A204.1 (cell line): ENCODE results near the gene MAD1L1.

ENCODE experiments used
- FAIRE-seq: peaks from 2 replicates; lab custom pipeline; 2012; peaks lifted over from hg19 to GRCh38; lab: Jason Lieb, UNC

Gene MAD1L1

DNA sequence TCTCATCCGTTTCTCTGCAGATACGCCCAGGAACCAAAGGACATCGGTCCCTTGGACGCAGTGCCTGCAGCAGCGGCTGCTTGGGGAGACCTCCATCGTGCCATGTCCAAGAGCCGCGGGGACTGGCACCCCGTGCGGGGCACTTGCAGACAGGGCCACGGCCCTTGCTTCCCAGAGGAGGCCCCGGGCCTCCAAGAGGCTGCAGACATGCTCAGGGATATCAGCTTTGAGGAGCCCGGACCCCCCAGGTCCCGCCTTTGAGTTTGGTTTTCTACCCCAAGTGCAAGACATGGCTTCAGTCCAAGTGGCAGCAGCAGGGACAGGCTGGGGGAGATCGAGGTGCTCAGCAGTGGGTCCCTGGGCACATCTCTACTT, 283.1 kb downstream of the MAD1L1 start:
- no peak for FAIRE-seq

DNA sequence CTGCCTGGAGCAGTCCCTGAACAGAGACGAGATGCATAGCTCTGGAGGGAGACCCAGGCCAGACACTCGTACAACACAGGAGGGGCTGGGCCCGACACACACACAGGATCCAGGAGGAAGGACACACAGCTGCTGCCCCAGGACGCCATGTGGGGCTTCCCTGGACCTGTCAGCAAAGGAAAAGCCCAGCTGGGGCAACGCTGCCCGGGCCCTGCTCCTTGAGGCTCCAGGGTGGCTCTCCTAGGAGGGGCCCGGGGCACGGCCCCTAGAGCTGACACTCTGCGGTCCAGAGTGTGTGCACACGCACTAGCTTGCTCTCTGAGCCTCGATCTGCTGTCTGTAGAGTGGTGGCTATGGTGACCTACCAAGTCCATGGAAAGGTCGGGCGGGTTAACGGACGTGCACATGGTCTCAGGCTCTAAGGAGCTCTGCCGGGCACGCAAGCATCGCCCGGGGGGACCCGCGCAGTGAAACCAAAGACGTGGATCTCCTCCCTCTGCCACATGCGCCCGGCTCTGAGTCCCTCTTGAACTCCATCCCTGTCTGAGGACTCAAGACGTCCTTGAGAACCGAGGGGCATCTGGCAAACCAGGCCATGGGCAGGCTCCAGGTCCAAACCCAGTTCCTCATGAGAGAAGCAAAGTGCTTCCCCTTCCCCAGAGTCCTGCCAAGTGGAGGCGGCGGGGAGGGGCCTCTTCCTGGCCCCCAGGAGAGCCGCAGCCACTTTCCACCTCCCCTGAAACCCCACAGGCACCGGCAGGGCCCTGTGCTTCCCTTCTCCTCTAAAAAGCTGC, 283.7 kb downstream of the MAD1L1 start:
- no peak for FAIRE-seq

DNA sequence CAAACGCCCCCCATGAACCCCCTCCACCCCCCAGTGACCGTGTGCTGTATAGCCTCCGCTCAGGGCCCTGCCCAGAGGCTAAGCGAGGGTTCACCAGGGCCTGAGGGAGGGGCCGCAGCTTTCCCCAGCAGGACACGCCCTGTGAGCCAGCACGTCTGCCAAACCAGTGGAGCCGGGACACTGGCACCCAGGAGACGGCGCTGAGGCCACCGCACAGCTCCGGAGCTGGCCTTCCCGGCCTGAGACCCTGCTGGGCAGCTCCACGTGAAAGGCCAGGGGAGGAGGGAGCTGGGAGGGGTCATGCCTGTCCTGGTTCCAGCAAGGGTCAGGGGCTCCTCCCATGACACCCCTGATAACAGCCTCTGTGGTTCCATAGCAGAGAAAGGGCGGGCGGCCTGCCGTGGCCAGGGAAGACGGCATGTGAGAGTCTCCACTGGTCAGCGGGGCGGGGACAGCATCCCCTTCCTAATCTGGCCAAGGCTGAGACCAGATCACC, 284.4 kb downstream of the MAD1L1 start:
- FAIRE-seq: no peak

DNA sequence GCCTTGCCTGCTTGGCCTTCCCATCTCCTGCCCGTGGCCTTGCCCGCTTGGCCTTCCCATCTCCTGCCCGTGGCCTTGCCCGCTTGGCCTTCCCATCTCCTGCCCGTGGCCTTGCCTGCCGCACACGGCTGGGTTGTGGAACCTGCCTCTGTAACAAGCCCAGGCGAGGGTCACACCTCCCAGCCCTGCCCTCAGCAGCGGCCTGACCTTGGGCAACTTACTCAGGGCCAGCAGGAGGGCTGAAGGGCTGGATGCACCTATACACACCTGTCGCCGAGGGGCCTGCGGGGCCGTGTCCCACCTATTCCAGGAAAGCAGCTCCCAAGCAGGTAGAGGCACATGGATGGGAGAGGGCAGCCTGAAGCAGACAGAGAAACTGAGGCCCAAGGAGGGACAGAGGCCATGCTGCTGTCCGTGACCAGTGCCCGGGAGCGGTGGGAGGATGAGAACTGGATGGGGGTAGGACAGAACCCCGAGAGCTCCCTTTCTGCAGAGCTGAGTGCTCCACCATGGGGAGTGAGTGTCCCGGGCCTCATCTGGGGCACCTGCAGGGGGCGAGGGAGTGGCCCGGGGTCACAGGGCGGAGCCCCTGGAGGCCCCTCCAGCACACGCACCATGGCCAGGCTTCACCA, 285.0 kb downstream of the MAD1L1 start:
- no peak for FAIRE-seq

DNA sequence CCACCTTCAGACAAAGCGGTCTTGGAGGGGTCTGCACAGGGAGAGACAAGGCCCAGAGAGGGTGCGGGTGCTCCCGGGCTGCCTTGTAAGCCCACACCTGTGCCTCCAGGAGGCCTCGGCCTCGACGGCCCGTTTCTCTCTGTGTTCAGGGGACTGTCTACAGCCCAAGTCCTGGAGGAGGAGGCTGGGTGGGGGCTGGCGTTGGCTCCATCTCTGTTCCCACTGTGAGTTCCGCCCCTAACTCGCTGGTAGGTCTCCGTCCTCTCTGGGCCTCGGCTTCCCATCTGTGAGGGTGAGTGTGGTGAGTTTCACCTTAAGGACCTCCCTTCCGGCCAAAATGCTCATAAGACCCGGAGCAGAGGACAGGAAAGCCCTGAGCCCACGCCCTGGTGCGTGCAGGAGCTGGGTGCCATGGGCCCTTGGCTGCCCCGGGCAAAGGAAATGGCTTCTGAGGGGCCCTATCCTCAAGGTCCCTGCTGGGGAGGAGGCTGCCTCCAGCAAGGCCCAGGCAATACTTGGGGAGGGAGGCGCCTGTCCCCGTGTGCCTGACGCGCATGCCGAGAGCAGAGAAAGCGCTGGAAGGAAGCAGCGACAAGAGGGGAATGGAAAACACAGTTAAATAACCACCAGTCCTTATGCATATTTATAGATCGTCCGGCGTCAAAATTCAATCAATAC, 285.8 kb downstream of the MAD1L1 start:
- FAIRE-seq: no peak

DNA sequence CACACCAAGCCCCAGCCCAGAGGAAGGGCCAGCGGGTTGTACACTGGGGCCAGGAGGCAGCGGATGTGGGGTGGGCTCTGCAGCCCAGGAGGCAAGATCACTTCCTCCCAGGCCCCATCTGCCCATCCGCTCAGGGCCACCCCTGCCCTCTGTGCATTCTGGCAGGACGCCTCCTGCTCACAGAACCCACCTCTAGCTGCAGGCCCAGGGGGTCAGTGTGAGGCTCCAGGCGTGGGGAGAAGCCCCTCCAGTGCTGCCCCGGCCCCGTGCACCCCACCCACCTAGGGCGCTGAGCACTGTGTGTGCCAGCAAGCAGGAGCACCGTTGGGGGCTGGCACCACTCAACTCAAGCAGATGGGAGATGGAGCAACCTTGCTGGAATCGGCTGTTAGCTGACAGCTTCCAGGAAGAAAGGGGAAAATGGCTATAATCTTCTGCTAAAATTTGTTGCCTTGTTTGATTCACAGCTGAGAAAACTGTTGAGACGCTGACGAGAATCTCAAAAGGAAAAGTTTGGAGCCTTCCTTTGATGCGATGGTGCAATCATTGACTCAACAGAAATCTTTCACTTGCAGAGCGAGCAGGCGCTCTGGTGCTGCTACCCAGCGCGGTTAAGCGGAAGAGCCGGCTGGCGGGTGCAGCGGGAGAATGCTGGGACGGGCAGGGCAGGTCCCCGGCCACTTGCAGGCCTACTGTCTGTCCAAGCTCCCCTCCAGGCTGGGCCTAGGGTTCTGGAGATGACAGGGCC, 286.5 kb downstream of the MAD1L1 start:
- FAIRE-seq: no peak

DNA sequence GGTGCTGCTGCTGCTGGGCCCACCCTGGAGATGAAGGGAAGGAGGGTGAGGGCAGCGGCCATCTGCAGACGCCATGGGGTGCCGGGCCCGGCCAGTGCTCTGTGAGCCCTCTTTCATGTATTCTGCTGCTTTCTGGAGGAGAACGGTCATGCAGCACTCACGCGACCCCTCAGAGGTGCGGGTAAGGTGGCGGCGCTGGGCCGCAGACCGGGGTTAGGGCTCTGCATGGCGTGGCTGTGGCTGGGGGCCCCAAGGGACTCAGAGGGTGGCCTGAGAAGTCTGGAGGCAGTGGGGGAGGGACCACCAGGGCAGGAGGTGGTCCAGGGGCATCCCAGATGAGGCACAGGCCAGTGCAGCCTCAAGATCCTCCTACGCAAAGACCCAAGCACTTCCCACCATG, 287.2 kb downstream of the MAD1L1 start:
- FAIRE-seq: no peak

DNA sequence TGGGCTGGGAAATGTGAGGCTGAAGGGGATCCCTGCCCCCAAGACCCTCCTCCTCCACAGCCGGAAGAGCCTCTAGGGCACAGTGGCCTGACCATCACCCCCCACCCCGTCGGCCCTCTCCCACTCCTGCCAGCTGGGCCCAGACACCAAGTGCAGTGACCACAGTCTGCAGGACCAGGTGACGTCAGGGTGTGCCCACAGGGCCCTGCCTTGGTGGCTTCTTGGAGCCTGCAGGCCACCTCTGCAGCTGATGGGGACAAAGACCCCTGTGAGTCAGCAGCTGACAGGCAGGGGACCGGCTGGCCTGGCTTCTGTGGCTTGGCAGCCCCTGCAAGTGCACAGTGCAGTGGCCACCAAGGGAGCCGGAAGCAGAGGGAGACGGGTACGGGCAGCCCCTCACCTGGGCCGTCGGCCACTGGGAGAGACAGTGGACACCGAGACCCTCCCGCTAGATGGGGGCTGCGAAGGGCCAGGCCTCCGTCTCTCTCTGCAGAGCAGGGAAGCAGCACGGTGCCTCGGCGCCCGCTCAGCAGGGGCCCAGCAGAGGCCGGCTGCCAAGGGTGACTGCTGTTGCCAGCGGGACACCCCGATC, 288.0 kb downstream of the MAD1L1 start:
- FAIRE-seq: no peak

DNA sequence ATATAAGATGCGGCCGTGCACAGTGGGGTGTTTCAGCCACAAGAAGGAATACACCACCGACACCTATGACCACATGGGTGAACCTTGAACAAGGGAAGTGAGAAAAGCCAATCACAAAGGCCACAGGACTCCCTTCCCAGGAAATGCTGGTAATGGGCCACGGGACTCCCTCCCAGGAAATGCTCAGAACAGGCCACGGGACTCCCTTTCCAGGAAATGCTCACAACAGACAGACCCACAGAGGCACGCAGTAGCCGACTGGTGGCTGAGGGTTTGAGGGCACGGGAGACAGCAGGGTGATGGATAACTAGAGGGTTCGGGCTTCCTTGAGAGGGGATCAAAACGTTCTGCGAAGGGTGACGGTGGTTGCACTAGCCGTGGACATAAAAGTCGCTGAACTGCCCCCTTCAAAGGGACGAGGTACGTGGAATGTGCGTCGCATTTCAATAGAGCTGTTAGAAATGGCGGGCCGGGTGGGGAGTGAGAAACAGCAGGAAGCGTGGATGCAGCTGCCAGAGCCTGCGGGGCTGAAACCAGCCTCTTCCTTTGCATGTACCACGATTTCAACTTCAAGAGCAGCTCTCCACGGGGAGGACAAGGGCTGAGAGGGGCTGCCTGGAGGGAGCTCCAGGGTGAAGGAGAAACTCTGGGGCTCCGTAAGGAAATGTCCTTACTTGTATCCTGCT, 288.7 kb downstream of the MAD1L1 start:
- FAIRE-seq: no peak

DNA sequence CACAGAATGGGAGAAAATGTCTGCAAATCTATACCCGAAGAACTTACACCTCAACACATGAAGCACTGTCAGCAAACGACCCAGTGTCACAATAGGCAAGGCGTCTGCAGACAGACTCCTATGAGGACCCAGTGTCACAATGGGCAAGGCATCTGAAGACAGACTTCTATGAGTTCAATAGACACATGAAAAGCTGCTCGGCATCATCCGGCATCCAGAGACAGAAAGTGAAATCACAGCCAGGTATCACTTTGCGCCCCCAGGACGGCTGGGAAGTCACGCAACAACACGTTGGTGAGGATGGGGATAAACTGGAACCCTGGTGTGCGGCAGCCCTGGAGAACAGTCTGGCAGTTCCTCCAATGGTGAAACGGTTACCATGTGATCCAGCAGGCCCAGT, 289.4 kb downstream of the MAD1L1 start:
- no peak for FAIRE-seq

DNA sequence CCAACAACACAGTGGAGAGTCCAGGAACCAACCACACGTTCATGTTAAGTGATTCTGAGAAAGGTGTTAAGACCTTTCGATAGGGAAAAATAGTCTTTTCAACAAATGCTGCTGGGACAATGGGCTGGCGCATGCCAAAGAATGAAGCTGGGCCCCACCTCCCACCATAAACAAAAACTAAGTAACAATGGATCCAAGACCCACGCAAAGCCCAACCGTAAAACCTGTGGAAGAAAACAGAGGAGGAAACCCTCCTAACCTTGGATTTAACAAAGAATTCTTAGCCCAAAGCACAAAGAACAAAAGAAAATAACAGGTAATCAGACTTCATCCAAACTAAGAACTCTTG, 289.8 kb downstream of the MAD1L1 start:
- FAIRE-seq: no peak

DNA sequence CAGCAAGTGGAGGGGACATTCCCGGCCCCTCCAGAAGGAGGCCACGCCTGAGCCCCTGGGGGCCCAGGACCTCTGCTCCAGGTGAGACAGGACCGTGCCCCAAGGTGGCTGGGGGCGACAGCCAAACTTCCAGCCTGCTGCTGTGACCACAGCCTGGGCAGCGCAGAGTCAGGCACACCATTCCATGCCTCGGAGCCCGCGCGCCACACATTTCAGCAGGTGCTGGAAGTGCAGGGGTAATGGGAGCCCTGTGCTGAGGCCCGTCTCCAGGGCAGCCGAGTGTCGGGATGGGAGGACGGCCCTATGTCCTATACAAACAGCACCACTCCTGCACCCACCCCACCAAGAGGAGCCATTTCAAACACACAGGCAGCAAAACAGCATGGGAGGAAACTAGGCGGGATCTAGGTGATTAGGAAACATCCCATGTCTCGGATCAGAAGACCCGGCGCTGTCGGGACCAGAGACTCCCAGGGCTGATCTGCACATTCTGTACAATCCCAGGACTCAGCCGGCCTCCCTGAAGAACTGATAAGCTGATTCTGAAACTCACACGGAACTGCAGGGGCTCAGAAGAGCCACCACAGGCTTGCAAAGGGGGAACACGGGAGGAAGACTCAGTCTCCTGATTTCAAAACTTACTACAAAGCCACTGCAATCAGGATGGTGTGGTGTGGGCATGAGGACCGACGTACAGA, 290.4 kb downstream of the MAD1L1 start:
- no peak for FAIRE-seq

DNA sequence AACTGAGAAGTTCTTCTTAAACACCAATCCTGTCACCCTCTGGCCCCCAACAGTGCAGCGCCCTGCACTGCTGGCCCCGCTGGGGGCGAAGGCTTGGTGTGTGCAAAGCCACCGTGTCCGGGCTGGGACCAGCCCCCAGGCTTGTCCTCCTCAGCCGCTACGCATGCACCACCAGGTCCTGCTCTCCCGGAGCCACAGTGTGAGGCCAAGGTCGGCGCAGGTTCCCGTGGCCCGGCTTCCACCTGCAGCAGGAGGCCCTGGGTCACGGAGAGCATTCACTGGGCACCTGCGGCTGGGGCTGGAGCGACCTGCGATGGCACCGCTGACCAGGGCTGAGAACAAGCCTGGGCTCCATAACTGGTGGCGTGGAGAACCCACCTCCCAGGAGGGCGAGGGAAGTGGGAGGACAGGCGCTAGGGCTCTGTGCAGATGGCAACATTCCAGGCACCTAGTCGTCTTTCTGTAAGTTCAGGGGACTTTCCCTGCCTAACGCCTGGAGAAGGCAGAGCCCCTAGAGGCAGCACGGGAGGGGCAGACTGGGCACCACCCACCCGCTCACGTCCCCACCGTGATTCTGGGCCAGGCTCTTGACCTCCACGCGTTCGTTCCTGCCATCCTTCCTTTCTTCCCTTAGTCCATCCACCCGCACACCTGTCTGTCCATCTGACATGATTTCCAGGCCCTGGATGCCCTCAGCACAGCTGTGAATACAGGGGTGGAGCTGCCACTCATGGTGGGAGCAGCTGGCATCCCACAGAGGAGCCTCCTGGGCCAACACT, 291.1 kb downstream of the MAD1L1 start:
- no peak for FAIRE-seq

DNA sequence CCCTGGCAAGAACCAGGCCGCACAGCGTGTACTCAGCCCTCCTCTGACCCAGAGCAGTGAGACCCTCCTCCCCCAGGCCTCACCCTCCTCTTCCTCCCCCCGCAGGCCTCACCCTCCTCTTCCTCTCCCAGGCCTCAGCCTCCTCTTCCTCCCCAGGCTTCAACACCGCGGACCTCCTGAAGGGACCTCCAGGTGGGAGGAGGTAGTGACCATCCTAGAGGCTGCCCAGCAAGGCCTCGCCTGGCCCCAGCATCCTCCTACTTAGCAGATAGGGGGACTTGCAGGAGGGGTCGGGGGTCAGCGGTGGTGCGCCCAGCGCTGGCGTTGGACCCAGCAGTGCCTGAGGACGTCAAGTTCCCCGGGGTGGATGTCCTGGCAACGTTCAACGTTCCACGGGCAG, 291.9 kb downstream of the MAD1L1 start:
- no peak for FAIRE-seq

DNA sequence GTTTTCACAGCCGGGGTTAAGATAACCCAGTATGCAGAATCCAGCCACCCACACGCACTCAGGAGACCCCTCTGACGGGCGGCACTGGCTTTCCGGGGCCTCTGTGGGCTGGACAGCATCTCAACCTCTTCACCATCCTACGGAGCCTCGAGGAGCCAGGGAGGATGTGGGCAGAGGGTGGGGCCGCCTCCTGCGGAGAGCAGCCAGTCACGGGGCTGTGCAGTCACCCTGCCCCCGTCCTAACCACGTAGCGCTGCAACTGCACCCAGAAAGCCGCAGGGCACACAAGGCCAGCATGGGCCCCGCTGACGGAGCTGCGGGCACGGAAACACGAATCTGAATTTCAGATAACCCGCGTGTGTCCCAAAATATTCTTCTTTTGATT, 292.4 kb downstream of the MAD1L1 start:
- no peak for FAIRE-seq

DNA sequence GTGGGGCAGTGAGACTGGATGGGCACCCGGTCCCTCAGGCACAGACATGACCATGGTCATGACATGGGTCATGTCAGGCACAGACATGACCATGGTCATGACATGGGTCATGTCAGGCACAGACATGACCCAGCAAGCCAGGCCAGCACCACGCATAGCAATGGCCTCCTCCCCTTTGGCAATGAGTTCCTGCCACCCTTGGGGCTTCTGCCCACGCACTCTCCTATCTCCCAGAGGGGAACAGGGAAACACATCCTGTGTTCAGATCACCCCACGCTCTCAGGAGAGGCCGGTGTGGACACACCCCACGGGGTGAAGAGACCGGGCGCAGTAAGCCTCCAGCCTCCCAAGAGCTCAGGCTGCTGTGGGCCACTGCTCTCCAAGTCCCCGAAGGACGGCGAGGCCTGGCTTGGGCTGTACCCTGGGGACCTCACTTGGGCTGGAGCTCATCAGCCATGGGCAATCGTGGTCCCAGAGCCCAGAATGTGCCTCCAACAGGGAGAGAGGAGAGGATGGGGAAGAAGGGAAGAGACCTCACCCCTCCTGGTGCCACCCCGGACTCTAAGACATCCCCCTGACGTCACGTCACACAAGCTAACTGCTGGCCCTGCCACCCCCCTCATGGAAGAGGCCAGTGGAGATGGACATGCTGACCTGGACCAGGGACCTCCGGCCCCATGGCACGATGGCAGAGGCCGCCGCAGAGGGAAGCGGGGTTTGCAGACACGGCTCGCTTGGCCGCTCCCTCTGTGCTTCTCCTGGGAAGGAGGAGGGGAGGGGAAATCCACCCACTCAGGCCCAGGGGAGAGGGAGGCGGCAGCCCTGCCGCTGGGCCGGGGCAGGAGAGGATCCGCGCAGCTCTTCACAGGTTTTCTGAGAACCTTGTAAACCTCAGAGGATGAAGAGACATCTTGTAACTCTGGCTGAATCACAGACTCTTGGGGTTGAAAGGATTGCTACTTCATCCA, 293.0 kb downstream of the MAD1L1 start:
- no peak for FAIRE-seq

DNA sequence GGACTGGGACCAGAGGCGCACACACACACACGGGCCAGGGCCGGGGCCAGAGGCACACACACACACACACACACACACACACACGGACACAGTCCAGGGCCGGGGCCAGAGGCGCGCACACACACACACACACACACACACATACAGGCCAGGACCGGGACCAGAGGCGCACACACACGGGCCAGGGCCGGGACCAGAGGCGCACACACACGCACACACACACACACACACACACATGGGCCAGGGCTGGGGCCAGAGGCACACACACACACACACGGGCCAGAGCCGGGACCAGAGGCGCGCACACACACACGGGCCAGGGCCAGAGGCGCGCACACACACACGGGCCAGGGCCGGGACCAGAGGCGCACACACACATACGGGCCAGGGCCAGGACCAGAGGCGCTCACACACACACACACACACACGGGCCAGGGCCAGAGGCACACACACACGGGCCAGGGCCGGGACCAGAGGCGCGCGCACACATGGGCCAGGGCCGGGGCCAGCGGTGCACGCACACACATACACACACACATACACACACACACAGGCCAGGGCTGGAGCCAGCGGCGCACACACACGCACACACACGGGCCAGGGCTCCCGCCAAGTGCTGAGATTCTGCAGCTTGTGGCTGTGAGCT, 293.8 kb downstream of the MAD1L1 start:
- FAIRE-seq: no peak

DNA sequence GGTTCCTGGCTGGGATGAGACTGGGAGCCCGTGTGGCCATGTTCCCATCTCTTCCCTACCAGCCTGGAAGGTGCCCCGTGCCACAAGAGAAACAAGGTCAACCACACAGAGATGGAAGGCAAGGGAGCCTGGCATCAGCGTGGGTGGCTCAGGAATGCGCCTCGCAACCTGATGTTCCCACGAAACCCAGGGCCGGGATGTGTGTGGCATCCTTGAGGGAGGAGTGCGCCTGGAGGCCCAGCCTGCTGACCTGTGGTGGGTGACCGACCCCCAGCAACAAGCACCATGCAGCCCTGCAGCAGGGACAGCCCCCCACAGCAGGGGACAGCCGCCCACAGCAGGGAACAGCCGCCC, 295.5 kb downstream of the MAD1L1 start:
- FAIRE-seq: no peak
